Adrenal gland (tissue), 12 donors: ENCODE results near the gene KIAA1328. TPM values are rescaled to one million over a fixed set of nuclear protein-coding genes. Genes with fewer than 3 reads are reported as not detected.

ENCODE experiments used
- DNase-seq, 7 donors: peaks; one replicate each; pipeline ENCODE4 v3.0.0-alpha.2; 2019 to 2020
- H3K27ac ChIP-seq, 5 donors: fragments of 200-600 bp; sonication (generic) in 4 of 5; 1 replicate in 3 of 5; 2 replicates in 2 of 5; pipeline versions ENCODE4 v1.5.1 to v1.8.0; 2016 to 2020; ENCODE audit warnings: mild to moderate bottlenecking in 1 of 5
- H3K27me3 ChIP-seq: fragments of 200-600 bp; 2 replicates; pipeline ENCODE4 v1.8.0; 2021
- H3K36me3 ChIP-seq, 2 donors: fragments of 200-600 bp; replicated peaks in 1 of 2; 1 replicate in 1 of 2; 2 replicates in 1 of 2; pipeline versions ENCODE4 v1.5.1 to v1.8.0; 2018 to 2022
- H3K4me1 ChIP-seq, 2 donors: fragments of 200-600 bp; replicated peaks in 1 of 2; 1 replicate in 1 of 2; 2 replicates in 1 of 2; pipeline versions ENCODE4 v1.5.1 to v1.8.0; 2018 to 2021
- H3K4me3 ChIP-seq, 4 donors: fragments of 200-600 bp; sonication (generic) in 3 of 4; one replicate each; pipeline ENCODE4 v1.5.1; 2016 to 2018
- H3K9me3 ChIP-seq, 3 donors: fragments of 200-600 bp; sonication (generic) in 1 of 3; replicated peaks in 1 of 3; 1 replicate in 2 of 3; 2 replicates in 1 of 3; pipeline versions ENCODE4 v1.5.1 to v1.8.0; 2016 to 2021
- POLR2A ChIP-seq, 2 donors: fragments of 450-650 bp; IDR thresholded peaks; one replicate each; pipeline ENCODE4 v1.6.1; 2017; ENCODE audit warnings: antibody characterized with exemption in 2 of 2, mild to moderate bottlenecking in 2 of 2, moderate library complexity in 1 of 2
- WGBS, 4 donors: extraction: QIAGEN DNeasy Blood & Tissue Kit in 2 of 4; methylation state at CpG; one replicate each; pipeline versions ENCODE4 v1.1.5 to v1.1.7; 2013 to 2017; 5-methylcytosine and 5-hydroxymethylcytosine counted together
- intact Hi-C, 2 donors: fragments of 100-400 bp; cut with DNase I; formaldehyde crosslinking; loops; one replicate each; pipeline versions ENCODE4 v1.14.1 to v1.15.0; 2022 to 2023
- polyA plus RNA-seq, 3 donors: library from polyadenylated mRNA; stranded (reverse); fragments of 200-250 nt in 2 of 3; fragments of 350-450 nt in 1 of 3; fragmentation: Illumina TruSeq in 1 of 3; extraction: RNeasy Lipid Tissue Mini Kit (QIAGEN cat#74804) in 1 of 3; gene quantifications; one replicate each; pipeline ENCODE4 v1.2.3, GENCODE V29; 2013 to 2014
- total RNA-seq, 9 donors: library from RNA; depleted of rRNA in 4 of 9; stranded (reverse); fragments of >200 nt in 4 of 9; fragments of 120-200 nt in 1 of 9; fragmentation: NEBNext Ultra II Directional in 1 of 9; extraction: Animal tissue kit (Norgen Biotek cat#: 25700) in 1 of 9; gene quantifications; one replicate each; pipeline versions ENCODE4 v1.1.0 to v1.2.4, GENCODE V29; 2013 to 2023
- TF ChIP-seq, protein P1 (sequence below), 6 experiments: fragments of 450-650 bp in 4 of 6; fragments of 200-600 bp in 2 of 6; sonication (generic) in 1 of 6; IDR thresholded peaks; 1 replicate in 5 of 6; 2 replicates in 1 of 6; pipeline versions ENCODE4 v1.5.1 to v1.8.0; 2016 to 2021; ENCODE audit warnings: antibody characterized with exemption in 6 of 6, mild to moderate bottlenecking in 2 of 6, moderate library complexity in 1 of 6
- donor health status: healthy with polysubstance abuse.
- donor health status: Bipolar disorder and iron deficiency.
- donor health status: DM: yes; HTN: yes; CAD: no.
- donor health status: DM: no; HTN: no; CAD: no.
- donor health status: DM: no; HTN: no; CAD: no.
- donor health status: DM: yes; HTN: yes; CAD: no.

Gene KIAA1328
- total and polyA plus RNA-seq, 12 donors, result 2.5 to 20.5 (median 7.2) TPM

GRCh38 chr18:36895606-36896005, 66.7 kb downstream of the KIAA1328 start:
- DNase-seq, result no peak
- intact Hi-C loops, result no loop called here

DNA sequence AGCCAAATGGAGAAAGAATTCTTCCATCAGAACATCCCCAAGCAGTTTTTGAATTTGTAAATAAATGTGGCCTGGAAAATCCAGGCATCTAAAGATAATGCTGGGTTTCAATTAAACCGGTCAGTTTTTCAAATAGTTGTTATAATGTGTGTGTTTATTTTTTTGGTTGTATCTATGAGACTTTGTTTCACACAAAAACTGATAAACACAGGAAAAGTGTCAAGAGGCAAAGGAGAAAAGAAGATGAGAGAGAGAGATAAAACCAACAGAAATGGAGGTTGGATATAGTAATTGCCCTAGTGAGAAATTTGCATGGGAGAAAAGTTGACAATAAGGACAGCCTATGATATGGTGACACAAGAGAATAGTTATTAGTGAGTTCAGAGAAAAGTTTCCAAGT, 68.3 kb downstream of the KIAA1328 start:
- no peak overlapping the region for H3K4me3 ChIP-seq
- no peaks in the 10 kb centered on the region for H3K36me3 ChIP-seq
- no peak for DNase-seq
- intact Hi-C loops, result no loop called here
- peaks cover 0 to 4% of the 10 kb centered on the region in 2 donors for H3K4me1 ChIP-seq
- H3K27ac ChIP-seq, result no peak overlapping the region
- H3K9me3 ChIP-seq, result peaks cover 2 to 6% (median 2%) of the 10 kb centered on the region in 3 donors
- WGBS, 4 donors, result 91 to 94% (median 94%) methylated on average over 1 of the region's 1 CpG
- no peak for TF ChIP-seq POLR2A (IDR thresholded peaks at IDR 0.05)
- TF ChIP-seq, protein P1, sequence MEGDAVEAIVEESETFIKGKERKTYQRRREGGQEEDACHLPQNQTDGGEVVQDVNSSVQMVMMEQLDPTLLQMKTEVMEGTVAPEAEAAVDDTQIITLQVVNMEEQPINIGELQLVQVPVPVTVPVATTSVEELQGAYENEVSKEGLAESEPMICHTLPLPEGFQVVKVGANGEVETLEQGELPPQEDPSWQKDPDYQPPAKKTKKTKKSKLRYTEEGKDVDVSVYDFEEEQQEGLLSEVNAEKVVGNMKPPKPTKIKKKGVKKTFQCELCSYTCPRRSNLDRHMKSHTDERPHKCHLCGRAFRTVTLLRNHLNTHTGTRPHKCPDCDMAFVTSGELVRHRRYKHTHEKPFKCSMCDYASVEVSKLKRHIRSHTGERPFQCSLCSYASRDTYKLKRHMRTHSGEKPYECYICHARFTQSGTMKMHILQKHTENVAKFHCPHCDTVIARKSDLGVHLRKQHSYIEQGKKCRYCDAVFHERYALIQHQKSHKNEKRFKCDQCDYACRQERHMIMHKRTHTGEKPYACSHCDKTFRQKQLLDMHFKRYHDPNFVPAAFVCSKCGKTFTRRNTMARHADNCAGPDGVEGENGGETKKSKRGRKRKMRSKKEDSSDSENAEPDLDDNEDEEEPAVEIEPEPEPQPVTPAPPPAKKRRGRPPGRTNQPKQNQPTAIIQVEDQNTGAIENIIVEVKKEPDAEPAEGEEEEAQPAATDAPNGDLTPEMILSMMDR (IDR thresholded peaks at IDR 0.05), result no peak
- no peaks in the 10 kb centered on the region for H3K27me3 ChIP-seq

More at GRCh38 chr18:36895606-36896005, 66.7 kb downstream of the KIAA1328 start:
- Histone ChIP-seq H3K27me3 (no peaks in the 10 kb centered on the region), H3K9me3 (peaks cover 2 to 6% (median 5%) of the 10 kb centered on the region in 3 donors), H3K36me3 (no peaks in the 10 kb centered on the region), H3K4me1 (no peaks in the 10 kb centered on the region), H3K27ac (no peak overlapping the region), H3K4me3 (no peak overlapping the region)
- TF ChIP-seq, protein P1 (IDR thresholded peaks at IDR 0.05), result no peak
- TF ChIP-seq POLR2A (IDR thresholded peaks at IDR 0.05), result no peak
- WGBS, 4 donors, result 91 to 99% (median 94%) methylated on average over 4 of the region's 4 CpGs

- Histone ChIP-seq H3K4me1 (peaks cover 0 to 4% of the 10 kb centered on the region in 2 donors), H3K4me3 (no peak overlapping the region), H3K27me3 (no peaks in the 10 kb centered on the region), H3K9me3 (peaks cover 0 to 6% (median 2%) of the 10 kb centered on the region in 3 donors), H3K27ac (no peak overlapping the region), H3K36me3 (no peaks in the 10 kb centered on the region)
- 87 to 95% (median 94%) methylated on average over 3 of the region's 3 CpGs for WGBS, 4 donors
- no peak for DNase-seq
- intact Hi-C loops, result no loop called here
- TF ChIP-seq, protein P1 (IDR thresholded peaks at IDR 0.05), result no peak
- TF ChIP-seq POLR2A (IDR thresholded peaks at IDR 0.05), result no peak
These were observed 70.4 kb downstream of the KIAA1328 start for GRCh38 chr18:36899289-36899688.

DNA sequence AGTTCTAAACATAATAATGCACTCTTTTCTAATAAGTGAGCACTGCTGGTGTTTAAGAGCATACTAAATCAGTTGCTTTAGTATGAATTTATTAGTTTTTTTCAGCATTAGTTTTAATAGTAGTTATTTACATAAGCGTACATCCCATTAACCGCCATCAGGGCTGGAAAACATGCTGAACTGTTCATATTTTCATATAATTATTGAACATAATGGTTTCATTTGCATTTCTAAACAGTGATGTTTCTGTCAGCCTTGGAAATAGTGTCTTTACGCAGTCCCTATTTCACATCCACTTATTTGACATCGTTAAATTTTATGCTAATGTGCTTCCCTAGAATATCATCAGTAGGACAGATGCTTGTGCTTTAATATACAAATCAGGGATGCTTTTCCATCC, 71.5 kb downstream of the KIAA1328 start:
- H3K27me3 ChIP-seq, result no peaks in the 10 kb centered on the region
- DNase-seq, result no peak
- no peak overlapping the region for H3K4me3 ChIP-seq
- 95 to 98% (median 98%) methylated on average over 4 of the region's 4 CpGs for WGBS, 4 donors
- intact Hi-C loops, result no loop called here
- H3K4me1 ChIP-seq, result peaks cover 0 to 4% of the 10 kb centered on the region in 2 donors
- H3K9me3 ChIP-seq, result peaks cover 0 to 6% (median 2%) of the 10 kb centered on the region in 3 donors
- H3K27ac ChIP-seq, result no peak overlapping the region
- H3K36me3 ChIP-seq, result no peaks in the 10 kb centered on the region
- TF ChIP-seq, protein P1 (IDR thresholded peaks at IDR 0.05), result no peak
- TF ChIP-seq POLR2A (IDR thresholded peaks at IDR 0.05), result no peak
